Keratinocyte (primary cell): ENCODE results near the gene MLH1. TPM values are rescaled to one million over a fixed set of nuclear protein-coding genes. Genes with fewer than 3 reads are reported as not detected.
A peak's percentile ranks its signal among the peaks of the same experiment; 100 is the strongest.

Experiments
- DNase-seq: peaks from one replicate; pipeline ENCODE4 v3.0.0-alpha.2; 2011; ENCODE audit warnings: low read depth, missing footprints, low spot score
- FAIRE-seq: peaks from 2 replicates; lab custom pipeline; 2011; peaks lifted over from hg19 to GRCh38; lab: Jason Lieb, UNC
- H2AFZ ChIP-seq: 2 replicates; pipeline ENCODE4 v1.6.0; 2012; ENCODE audit warnings: low read length, control low read depth, inconsistent platforms; ENCODE audit not compliant: control insufficient read depth
- H3K27ac ChIP-seq: 2 replicates; pipeline ENCODE4 v1.5.1; 2011; ENCODE audit warnings: low read length; ENCODE audit not compliant: control insufficient read depth, insufficient read depth
- H3K27me3 ChIP-seq: 3 replicates; pipeline ENCODE4 v1.6.0; 2011; ENCODE audit warnings: low read length; ENCODE audit not compliant: control insufficient read depth, insufficient read depth; ENCODE audit errors: extremely low read depth
- H3K36me3 ChIP-seq, 2 experiments: 2 replicates in 1 of 2; 3 replicates in 1 of 2; pipeline ENCODE4 v1.5.1; 2011; ENCODE audit warnings: low read length in 2 of 2, mild to moderate bottlenecking in 1 of 2; ENCODE audit not compliant: control insufficient read depth in 2 of 2, insufficient read depth in 2 of 2; ENCODE audit errors: extremely low read depth in 1 of 2
- H3K4me1 ChIP-seq: 3 replicates; pipeline ENCODE4 v1.5.1; 2011; ENCODE audit warnings: low read length; ENCODE audit not compliant: control insufficient read depth, insufficient read depth; ENCODE audit errors: extremely low read depth
- H3K4me2 ChIP-seq: 3 replicates; pipeline ENCODE4 v1.6.0; 2011; ENCODE audit warnings: low read depth, low read length; ENCODE audit not compliant: control insufficient read depth, insufficient read depth; ENCODE audit errors: extremely low read depth
- H3K4me3 ChIP-seq, 3 experiments: fragments of 200-600 bp in 1 of 3; sonication (generic) in 1 of 3; 2 replicates in 2 of 3; 3 replicates in 1 of 3; pipeline ENCODE4 v1.5.1; 2011 to 2016; ENCODE audit warnings: low read length in 3 of 3, mild to moderate bottlenecking in 3 of 3, control low read depth in 2 of 3, inconsistent platforms in 1 of 3, low read depth in 1 of 3, mixed read lengths in 1 of 3, mixed run types in 1 of 3, moderate library complexity in 1 of 3; ENCODE audit not compliant: control insufficient read depth in 2 of 3, insufficient read depth in 2 of 3; ENCODE audit errors: extremely low read depth in 1 of 3
- H3K79me2 ChIP-seq: 2 replicates; pipeline ENCODE4 v1.6.0; 2012; ENCODE audit warnings: low read length; ENCODE audit not compliant: control insufficient read depth, insufficient read depth
- H3K9ac ChIP-seq: 3 replicates; pipeline ENCODE4 v1.6.0; 2011; ENCODE audit warnings: low read length; ENCODE audit not compliant: control insufficient read depth, insufficient read depth; ENCODE audit errors: extremely low read depth
- H3K9me1 ChIP-seq: 3 replicates; pipeline ENCODE4 v1.6.0; 2011; ENCODE audit warnings: low read length; ENCODE audit not compliant: control insufficient read depth, insufficient read depth; ENCODE audit errors: extremely low read depth
- H3K9me3 ChIP-seq: 2 replicates; pipeline ENCODE4 v1.5.1; 2012; ENCODE audit warnings: low read depth, low read length; ENCODE audit not compliant: control insufficient read depth
- H4K20me1 ChIP-seq: 3 replicates; pipeline ENCODE4 v1.6.0; 2011; ENCODE audit warnings: low read length; ENCODE audit not compliant: control insufficient read depth, insufficient read depth; ENCODE audit errors: extremely low read depth
- EZH2 ChIP-seq: IDR thresholded peaks from one replicate; pipeline ENCODE4 v1.6.1; 2012; ENCODE audit warnings: inconsistent platforms, mild to moderate bottlenecking, low read length, moderate library complexity
- dilution Hi-C: fragments of 300-500 bp; cut with MboI; formaldehyde crosslinking; loops from one replicate; pipeline ENCODE4 v1.7.0; 2020; ENCODE audit warnings: low sequenced_read_pairs; ENCODE audit not compliant: extremely low pct_ligation_motif_present
- polyA plus RNA-seq, 5 experiments: library from polyadenylated mRNA; depleted of rRNA in 3 of 5; stranded (reverse) in 3 of 5; stranded (forward) in 1 of 5; unstranded in 1 of 5; fragments of >200 nt; gene quantifications; 1 replicate in 1 of 5; 2 replicates in 3 of 5; 3 replicates in 1 of 5; pipeline versions ENCODE4 v1.2.1 to v1.2.3, GENCODE V29; 2011 to 2012; ENCODE audit warnings: missing spikeins in 2 of 5, low read depth in 1 of 5, low replicate concordance in 1 of 5
- TF ChIP-seq, protein P1 (sequence below), 3 experiments: IDR thresholded peaks in 1 of 3; conservative IDR thresholded peaks in 1 of 3; optimal IDR thresholded peaks in 1 of 3; 2 replicates in 2 of 3; 3 replicates in 1 of 3; pipeline versions ENCODE3 to v1.5.1; 2011; ENCODE audit warnings: low read length in 3 of 3, mild to moderate bottlenecking in 3 of 3, moderate library complexity in 2 of 3, control low read depth in 1 of 3, inconsistent platforms in 1 of 3; ENCODE audit not compliant: insufficient read depth in 2 of 3; ENCODE audit errors: extremely low read depth in 1 of 3

Gene MLH1
- polyA plus RNA-seq, 1 donor (not counting 4 experiments of a cell fraction or from before 2014, with no cell fraction given): 44.7 TPM

DNA sequence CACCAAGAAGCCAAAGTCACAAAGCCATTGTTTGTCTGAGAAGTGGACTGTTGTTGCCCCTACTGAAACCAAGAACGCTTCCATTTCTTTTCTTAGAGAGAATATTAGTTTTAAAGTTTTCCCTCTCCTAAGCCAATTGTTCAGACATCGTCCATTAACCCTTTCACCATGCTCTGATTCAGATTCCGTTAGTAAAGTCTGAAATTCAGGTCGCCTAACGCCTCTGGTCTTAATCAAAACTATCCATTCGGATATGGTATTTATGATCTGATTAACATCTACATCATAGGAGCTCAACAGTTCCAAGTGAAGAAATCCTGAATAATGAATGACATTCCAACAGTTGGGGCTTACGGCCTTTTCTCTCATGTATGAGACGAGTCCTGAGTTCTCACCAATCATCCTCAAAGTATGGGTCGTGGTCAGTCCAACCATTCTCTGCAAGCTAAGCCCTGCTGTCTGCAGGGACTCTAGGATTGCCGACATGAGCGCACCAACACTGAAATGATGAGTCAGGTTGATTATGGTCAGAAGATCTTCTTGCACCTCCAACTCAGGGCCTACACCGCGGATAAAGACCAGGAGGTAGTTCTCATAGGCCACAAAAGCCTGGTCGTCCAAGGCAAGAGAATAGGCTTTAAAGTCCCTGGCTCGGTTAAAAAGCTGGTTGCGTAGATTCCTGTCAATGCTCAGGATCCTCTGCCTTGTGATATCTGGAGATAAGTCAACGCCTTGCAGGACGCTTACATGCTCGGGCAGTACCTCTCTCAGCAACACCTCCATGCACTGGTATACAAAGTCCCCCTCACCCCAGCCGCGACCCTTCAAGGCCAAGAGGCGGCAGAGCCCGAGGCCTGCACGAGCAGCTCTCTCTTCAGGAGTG, 1.2 kb upstream of the MLH1 start:
- Histone ChIP-seq H3K9me3 (no peaks in the 10 kb centered on the region), H3K4me3 (peak overlapping the region; percentile 65 to 83 (median 75)), H3K4me1 (peaks cover 28% of the 10 kb centered on the region), H2AFZ (peak overlapping the region; percentile 92), H3K27me3 (no peaks in the 10 kb centered on the region), H3K9me1 (no peaks in the 10 kb centered on the region), H3K27ac (peak overlapping the region; percentile 91), H3K9ac (peak overlapping the region; percentile 88), H3K36me3 (peaks cover 5 to 7% of the 10 kb centered on the region in 2 experiments), H3K79me2 (peaks cover 55% of the 10 kb centered on the region), H4K20me1 (peaks cover 3% of the 10 kb centered on the region), H3K4me2 (peak overlapping the region; percentile 67)
- no peak for TF ChIP-seq EZH2
- DNase-seq: no peak
- dilution Hi-C loops: no loop called here
- FAIRE-seq: peak; percentile 61

DNA sequence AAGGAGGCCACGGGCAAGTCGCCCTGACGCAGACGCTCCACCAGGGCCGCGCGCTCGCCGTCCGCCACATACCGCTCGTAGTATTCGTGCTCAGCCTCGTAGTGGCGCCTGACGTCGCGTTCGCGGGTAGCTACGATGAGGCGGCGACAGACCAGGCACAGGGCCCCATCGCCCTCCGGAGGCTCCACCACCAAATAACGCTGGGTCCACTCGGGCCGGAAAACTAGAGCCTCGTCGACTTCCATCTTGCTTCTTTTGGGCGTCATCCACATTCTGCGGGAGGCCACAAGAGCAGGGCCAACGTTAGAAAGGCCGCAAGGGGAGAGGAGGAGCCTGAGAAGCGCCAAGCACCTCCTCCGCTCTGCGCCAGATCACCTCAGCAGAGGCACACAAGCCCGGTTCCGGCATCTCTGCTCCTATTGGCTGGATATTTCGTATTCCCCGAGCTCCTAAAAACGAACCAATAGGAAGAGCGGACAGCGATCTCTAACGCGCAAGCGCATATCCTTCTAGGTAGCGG, 452 bp upstream of the MLH1 start, which contains the start of gene EPM2AIP1:
EPM2AIP1 (minus strand) TSS at position 326 of the 520 bp plus-strand sequence; CDS start at position 272, 54 bp downstream.
- peak within 1 kb of the TSS; percentile 69 to 95 (median 88) for H3K4me3 ChIP-seq
- TF ChIP-seq, protein P1, sequence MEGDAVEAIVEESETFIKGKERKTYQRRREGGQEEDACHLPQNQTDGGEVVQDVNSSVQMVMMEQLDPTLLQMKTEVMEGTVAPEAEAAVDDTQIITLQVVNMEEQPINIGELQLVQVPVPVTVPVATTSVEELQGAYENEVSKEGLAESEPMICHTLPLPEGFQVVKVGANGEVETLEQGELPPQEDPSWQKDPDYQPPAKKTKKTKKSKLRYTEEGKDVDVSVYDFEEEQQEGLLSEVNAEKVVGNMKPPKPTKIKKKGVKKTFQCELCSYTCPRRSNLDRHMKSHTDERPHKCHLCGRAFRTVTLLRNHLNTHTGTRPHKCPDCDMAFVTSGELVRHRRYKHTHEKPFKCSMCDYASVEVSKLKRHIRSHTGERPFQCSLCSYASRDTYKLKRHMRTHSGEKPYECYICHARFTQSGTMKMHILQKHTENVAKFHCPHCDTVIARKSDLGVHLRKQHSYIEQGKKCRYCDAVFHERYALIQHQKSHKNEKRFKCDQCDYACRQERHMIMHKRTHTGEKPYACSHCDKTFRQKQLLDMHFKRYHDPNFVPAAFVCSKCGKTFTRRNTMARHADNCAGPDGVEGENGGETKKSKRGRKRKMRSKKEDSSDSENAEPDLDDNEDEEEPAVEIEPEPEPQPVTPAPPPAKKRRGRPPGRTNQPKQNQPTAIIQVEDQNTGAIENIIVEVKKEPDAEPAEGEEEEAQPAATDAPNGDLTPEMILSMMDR (optimal IDR thresholded peaks at IDR 0.05 in 1 of 3, IDR thresholded peaks at IDR 0.05 in 1 of 3, conservative IDR thresholded peaks at IDR 0.05 in 1 of 3; ENCODE audit: extremely low read depth in 1 of 3, insufficient read depth in 2 of 3, low read length in 3 of 3): peak in 2 of 3 experiments; percentile 34 to 42
- no peak for TF ChIP-seq EZH2
- dilution Hi-C loops: no loop called here
- peaks cover 55% of the 10 kb centered on the region for H3K79me2 ChIP-seq
- DNase-seq: peak; percentile 100
- H3K27ac ChIP-seq: peak within 1 kb of the TSS; percentile 91
- H3K9me1 ChIP-seq: no peaks in the 10 kb centered on the region
- H3K4me1 ChIP-seq: peaks cover 28% of the 10 kb centered on the region
- H3K9me3 ChIP-seq: no peaks in the 10 kb centered on the region
- no peaks in the 10 kb centered on the region for H3K27me3 ChIP-seq
- peak within 1 kb of the TSS; percentile 88 for H3K9ac ChIP-seq
- FAIRE-seq: no peak
- H3K4me2 ChIP-seq: peak within 1 kb of the TSS; percentile 93
- peaks cover 3% of the 10 kb centered on the region for H4K20me1 ChIP-seq
- H2AFZ ChIP-seq: peak within 1 kb of the TSS; percentile 98
- H3K36me3 ChIP-seq: peaks cover 7 to 8% of the 10 kb centered on the region in 2 experiments
